Vagina (tissue), 2 donors: ENCODE data around the gene TMCC2.

Source experiments
- CTCF ChIP-seq, 3 experiments: fragments of 450-650 bp in 2 of 3; fragments of 200-600 bp in 1 of 3; sonication (generic) in 1 of 3; IDR thresholded peaks; one replicate each; pipeline ENCODE4 v1.5.1; 2017 to 2019; ENCODE audit warnings: antibody characterized with exemption in 3 of 3, mild to moderate bottlenecking in 2 of 3, moderate library complexity in 2 of 3
- POLR2A ChIP-seq, 2 donors: fragments of 450-650 bp; IDR thresholded peaks; one replicate each; pipeline ENCODE4 v1.6.1; 2017; ENCODE audit warnings: antibody characterized with exemption in 2 of 2, mild to moderate bottlenecking in 2 of 2, moderate library complexity in 2 of 2

- no peak for TF ChIP-seq CTCF (IDR thresholded peaks at IDR 0.05)
- TF ChIP-seq POLR2A (IDR thresholded peaks at IDR 0.05): no peak
Observed at GRCh38 chr1:205251576-205251975, 23.8 kb downstream of the TMCC2 start.
